Measurements from ENCODE around the gene ADH1C.
"Not testable (repeated sequence)": the region's sequence is repeated elsewhere in the genome, so short reads cannot be mapped to it uniquely, and the experiment has no call there.

Gene ADH1C

GRCh38 chr4:99357948-99358347 lies 5.4 kb upstream of the ADH1C start:
- no peak for DNase-seq

- DNase-seq: no peak
Measured at GRCh38 chr4:99356992-99357391, 4.4 kb upstream of the ADH1C start.

GRCh38 chr4:99356149-99356548 lies 3.6 kb upstream of the ADH1C start:
- DNase-seq: not testable (repeated sequence)

- no peak for DNase-seq
Measured at GRCh38 chr4:99351487-99351886, 1.1 kb downstream of the ADH1C start.

GRCh38 chr4:99349338-99349737 lies 3.2 kb downstream of the ADH1C start:
- DNase-seq: no peak

GRCh38 chr4:99342624-99343023 lies 9.9 kb downstream of the ADH1C start:
- not testable (repeated sequence) for DNase-seq

GRCh38 chr4:99341426-99341825 lies 11.1 kb downstream of the ADH1C start:
- DNase-seq: no peak

- no peak for DNase-seq
Measured at GRCh38 chr4:99339172-99339571, 13.4 kb downstream of the ADH1C start.

- no peak for DNase-seq
Measured at GRCh38 chr4:99336553-99336952, 16.0 kb downstream of the ADH1C start.

GRCh38 chr4:99334880-99335279 lies 17.7 kb downstream of the ADH1C start:
- DNase-seq: no peak

GRCh38 chr4:99330648-99331047 lies 21.9 kb downstream of the ADH1C start:
- DNase-seq: no peak

- no peak for DNase-seq
Measured at GRCh38 chr4:99329876-99330275, 22.7 kb downstream of the ADH1C start.

- DNase-seq: peak; percentile 50
Measured at GRCh38 chr4:99324979-99325378, 27.6 kb downstream of the ADH1C start.

GRCh38 chr4:99324361-99324760 lies 28.2 kb downstream of the ADH1C start:
- DNase-seq: no peak

GRCh38 chr4:99323756-99324155 lies 28.8 kb downstream of the ADH1C start:
- DNase-seq: peak; percentile 2

- DNase-seq: no peak
Measured at GRCh38 chr4:99321241-99322191, 31.0 kb downstream of the ADH1C start, which contains the start of gene ADH1B. Gene ADH1B (minus strand): TSS chr4:99321401. CDS start chr4:99321331, 70 bp downstream.

GRCh38 chr4:99317811-99318210 lies 34.7 kb downstream of the ADH1C start:
- not testable (repeated sequence) for DNase-seq

GRCh38 chr4:99317354-99317753 lies 35.2 kb downstream of the ADH1C start:
- no peak for DNase-seq

- no peak for DNase-seq
Measured at GRCh38 chr4:99315839-99316238, 36.7 kb downstream of the ADH1C start.

GRCh38 chr4:99314211-99314610 lies 38.3 kb downstream of the ADH1C start:
- DNase-seq: no peak

- no peak for DNase-seq
Measured at GRCh38 chr4:99310389-99310788, 42.2 kb downstream of the ADH1C start.

GRCh38 chr4:99305638-99306400 lies 46.7 kb downstream of the ADH1C start:
- no peak for DNase-seq

GRCh38 chr4:99301376-99302164 lies 51.0 kb downstream of the ADH1C start:
- DNase-seq: peak; percentile 19

Data from fibroblast of skin of abdomen (primary cell).